AG09309 (cell line): ENCODE measurements around the gene PCP2.

Experiments used
- DNase-seq: peaks from one replicate; pipeline ENCODE4 v3.0.0-alpha.2; 2010; ENCODE audit warnings: low read depth
- H3K4me3 ChIP-seq: 2 replicates; pipeline ENCODE4 v1.5.1; 2011; ENCODE audit warnings: mild to moderate bottlenecking, low read depth, low read length, moderate library complexity; ENCODE audit not compliant: control insufficient read depth
- CTCF ChIP-seq: IDR thresholded peaks from 2 replicates; pipeline ENCODE4 v1.5.1; 2011; ENCODE audit warnings: mild to moderate bottlenecking, low read depth, low read length, inconsistent platforms; ENCODE audit not compliant: insufficient read depth, control insufficient read depth; ENCODE audit errors: missing control alignments

Gene PCP2

GRCh38 chr19:7678971-7679751, 45.6 kb upstream of the PCP2 start:
- TF ChIP-seq CTCF: no peak
- H3K4me3 ChIP-seq: no peak overlapping the region
- no peak for DNase-seq

- no peak for TF ChIP-seq CTCF
- no peak overlapping the region for H3K4me3 ChIP-seq
- no peak for DNase-seq
These were observed 44.3 kb upstream of the PCP2 start for GRCh38 chr19:7677669-7678311.

GRCh38 chr19:7676854-7677253, 43.3 kb upstream of the PCP2 start, which contains the start of gene MCEMP1:
TSS of gene MCEMP1 (plus strand) at chr19:7677090. CDS start at chr19:7677121, 31 bp downstream.
- TF ChIP-seq CTCF: no peak
- no peak within 1 kb of the TSS for H3K4me3 ChIP-seq
- DNase-seq: no peak

GRCh38 chr19:7676376-7676775, 42.9 kb upstream of the PCP2 start:
- DNase-seq: no peak

GRCh38 chr19:7674010-7675005, 40.8 kb upstream of the PCP2 start:
- TF ChIP-seq CTCF: no peak
- no peak for DNase-seq
- no peak overlapping the region for H3K4me3 ChIP-seq

More at GRCh38 chr19:7676376-7676775, 42.9 kb upstream of the PCP2 start:
- no peak for TF ChIP-seq CTCF
- H3K4me3 ChIP-seq: no peak overlapping the region

GRCh38 chr19:7672522-7672921, 39.0 kb upstream of the PCP2 start:
- no peak overlapping the region for H3K4me3 ChIP-seq
- no peak for DNase-seq
- no peak for TF ChIP-seq CTCF
